ENCODE results near the gene SLC2A13. TPM values are rescaled to one million over a fixed set of nuclear protein-coding genes. Genes with fewer than 3 reads are reported as not detected.

SLC2A13 gene
- total RNA-seq, 2 donors from 2014 or later: 21.0 to 41.9 TPM

GRCh38 chr12:39780411-39780912 is 325.4 kb downstream of the SLC2A13 start:
- H3K4me3 ChIP-seq: no peak overlapping the region
- ATAC-seq (no peak), DNase-seq (no peak)
- WGBS, 2 donors: 82 to 87% methylated on average over 2 of the region's 2 CpGs
- TF ChIP-seq, protein P1, sequence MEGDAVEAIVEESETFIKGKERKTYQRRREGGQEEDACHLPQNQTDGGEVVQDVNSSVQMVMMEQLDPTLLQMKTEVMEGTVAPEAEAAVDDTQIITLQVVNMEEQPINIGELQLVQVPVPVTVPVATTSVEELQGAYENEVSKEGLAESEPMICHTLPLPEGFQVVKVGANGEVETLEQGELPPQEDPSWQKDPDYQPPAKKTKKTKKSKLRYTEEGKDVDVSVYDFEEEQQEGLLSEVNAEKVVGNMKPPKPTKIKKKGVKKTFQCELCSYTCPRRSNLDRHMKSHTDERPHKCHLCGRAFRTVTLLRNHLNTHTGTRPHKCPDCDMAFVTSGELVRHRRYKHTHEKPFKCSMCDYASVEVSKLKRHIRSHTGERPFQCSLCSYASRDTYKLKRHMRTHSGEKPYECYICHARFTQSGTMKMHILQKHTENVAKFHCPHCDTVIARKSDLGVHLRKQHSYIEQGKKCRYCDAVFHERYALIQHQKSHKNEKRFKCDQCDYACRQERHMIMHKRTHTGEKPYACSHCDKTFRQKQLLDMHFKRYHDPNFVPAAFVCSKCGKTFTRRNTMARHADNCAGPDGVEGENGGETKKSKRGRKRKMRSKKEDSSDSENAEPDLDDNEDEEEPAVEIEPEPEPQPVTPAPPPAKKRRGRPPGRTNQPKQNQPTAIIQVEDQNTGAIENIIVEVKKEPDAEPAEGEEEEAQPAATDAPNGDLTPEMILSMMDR (IDR thresholded peaks at IDR 0.05): no peak
- TF ChIP-seq POLR2A (IDR thresholded peaks at IDR 0.05): no peak
- intact Hi-C loops (cut with DNase I): no loop called here
- no peaks in the 10 kb centered on the region for H3K36me3 ChIP-seq (replicated peaks in 1 of 2; ENCODE audit: insufficient read depth in 1 of 2, low read depth in 2 of 2)
- no peaks in the 10 kb centered on the region for H3K9me3 ChIP-seq
- no peak overlapping the region for H3K27ac ChIP-seq
- no peaks in the 10 kb centered on the region for H3K27me3 ChIP-seq
- H3K4me1 ChIP-seq: no peaks in the 10 kb centered on the region

DNA sequence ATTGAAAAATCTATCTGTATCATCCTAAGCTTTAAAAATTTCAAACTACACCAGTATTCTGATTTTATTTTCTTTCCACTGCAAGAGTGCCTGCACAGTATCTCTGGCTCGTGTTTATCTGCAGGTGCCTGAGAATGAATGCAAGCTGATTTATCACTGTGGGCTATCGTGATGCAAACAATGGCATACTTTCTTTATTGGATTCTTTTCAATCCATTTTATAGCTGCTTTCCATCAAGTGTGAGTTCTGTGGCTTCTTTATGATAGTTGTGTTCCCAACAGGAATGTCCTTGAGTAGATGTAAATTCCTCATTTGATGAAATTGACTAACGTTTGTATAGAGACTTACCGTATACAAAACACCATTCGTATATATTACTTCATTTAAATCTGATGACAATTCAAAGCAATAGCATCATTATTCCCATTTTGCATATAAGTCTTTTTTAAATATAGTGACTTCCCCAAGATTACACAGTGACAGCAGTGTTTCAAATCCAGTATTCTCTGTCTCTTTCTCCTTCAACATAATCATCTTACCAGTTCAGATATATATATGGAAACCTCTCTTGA is 326.0 kb downstream of the SLC2A13 start:
- ATAC-seq: no peak
- no peak overlapping the region for H3K4me3 ChIP-seq
- 46 to 63% methylated on average over 5 of the region's 5 CpGs for WGBS, 2 donors
- no peaks in the 10 kb centered on the region for H3K36me3 ChIP-seq (replicated peaks in 1 of 2; ENCODE audit: insufficient read depth in 1 of 2, low read depth in 2 of 2)
- intact Hi-C loops (cut with DNase I): no loop called here
- H3K27me3 ChIP-seq: no peaks in the 10 kb centered on the region
- H3K9me3 ChIP-seq: no peaks in the 10 kb centered on the region
- H3K4me1 ChIP-seq: no peaks in the 10 kb centered on the region
- TF ChIP-seq POLR2A (IDR thresholded peaks at IDR 0.05): no peak
- TF ChIP-seq, protein P1 (IDR thresholded peaks at IDR 0.05): no peak
- no peak for DNase-seq
- H3K27ac ChIP-seq: no peak overlapping the region

GRCh38 chr12:39777465-39777864 is 328.4 kb downstream of the SLC2A13 start:
- no peak for TF ChIP-seq POLR2A (IDR thresholded peaks at IDR 0.05)
- TF ChIP-seq, protein P1 (IDR thresholded peaks at IDR 0.05): no peak
- ATAC-seq: no peak
- no peak overlapping the region for H3K4me3 ChIP-seq
- H3K4me1 ChIP-seq: no peaks in the 10 kb centered on the region
- no peaks in the 10 kb centered on the region for H3K27me3 ChIP-seq
- no peak overlapping the region for H3K27ac ChIP-seq
- H3K36me3 ChIP-seq (replicated peaks in 1 of 2; ENCODE audit: insufficient read depth in 1 of 2, low read depth in 2 of 2): no peaks in the 10 kb centered on the region
- no peaks in the 10 kb centered on the region for H3K9me3 ChIP-seq
- intact Hi-C loops (cut with DNase I): no loop called here
- DNase-seq: no peak
- WGBS, 2 donors: 90 to 92% methylated on average over 11 of the region's 11 CpGs

GRCh38 chr12:39773266-39773665 is 332.6 kb downstream of the SLC2A13 start:
- H3K36me3 ChIP-seq (replicated peaks in 1 of 2; ENCODE audit: insufficient read depth in 1 of 2, low read depth in 2 of 2): no peaks in the 10 kb centered on the region
- ATAC-seq (no peak), DNase-seq (no peak)
- H3K4me1 ChIP-seq: no peaks in the 10 kb centered on the region
- no peaks in the 10 kb centered on the region for H3K9me3 ChIP-seq
- no peaks in the 10 kb centered on the region for H3K27me3 ChIP-seq
- 87 to 91% methylated on average over 2 of the region's 2 CpGs for WGBS, 2 donors
- TF ChIP-seq POLR2A (IDR thresholded peaks at IDR 0.05): no peak
- TF ChIP-seq, protein P1 (IDR thresholded peaks at IDR 0.05): no peak
- H3K4me3 ChIP-seq: no peak overlapping the region
- intact Hi-C loops (cut with DNase I): no loop called here
- H3K27ac ChIP-seq: no peak overlapping the region

DNA sequence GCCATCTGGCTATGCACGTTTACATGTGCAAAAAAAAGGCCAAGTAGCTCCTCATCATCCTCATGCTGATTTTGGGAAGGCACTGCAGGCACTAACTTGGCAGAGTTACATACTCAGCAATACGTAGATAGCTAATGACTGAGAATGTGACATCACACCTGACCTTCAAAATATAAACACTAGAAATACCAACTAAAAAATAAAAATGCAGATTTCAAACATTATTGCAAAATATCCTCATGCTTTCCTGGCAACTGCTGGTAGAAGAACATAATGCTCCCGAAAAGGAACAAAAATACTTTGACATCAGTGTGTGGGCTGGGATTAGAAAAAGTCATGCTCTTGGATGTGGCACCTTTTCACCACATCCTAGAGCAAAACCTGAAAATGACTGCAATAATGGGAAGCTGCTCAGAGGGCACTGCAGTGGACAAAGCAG is 333.0 kb downstream of the SLC2A13 start:
- no peaks in the 10 kb centered on the region for H3K4me1 ChIP-seq
- H3K27me3 ChIP-seq: no peaks in the 10 kb centered on the region
- no peak for TF ChIP-seq POLR2A (IDR thresholded peaks at IDR 0.05)
- TF ChIP-seq, protein P1 (IDR thresholded peaks at IDR 0.05): no peak
- DNase-seq: no peak
- intact Hi-C loops (cut with DNase I): no loop called here
- no peak overlapping the region for H3K27ac ChIP-seq
- H3K36me3 ChIP-seq (replicated peaks in 1 of 2; ENCODE audit: insufficient read depth in 1 of 2, low read depth in 2 of 2): no peaks in the 10 kb centered on the region
- no peak for ATAC-seq
- WGBS, 2 donors: 68 to 71% methylated on average over 3 of the region's 3 CpGs
- H3K4me3 ChIP-seq: no peak overlapping the region
- H3K9me3 ChIP-seq: no peaks in the 10 kb centered on the region

Data from body of pancreas (tissue), 4 donors.